SJCRH30 (cell line): ENCODE data around the gene ANKAR. TPM values are rescaled to one million over a fixed set of nuclear protein-coding genes. Genes with fewer than 3 reads are reported as not detected.
A peak's percentile ranks its signal among the peaks of the same experiment; 100 is the strongest.
"Not testable (repeated sequence)": the region's sequence is repeated elsewhere in the genome, so short reads cannot be mapped to it uniquely, and the experiment has no call there.

ENCODE experiments used
- DNase-seq, 2 experiments: peaks; one replicate each; pipeline ENCODE4 v3.0.0-alpha.2; 2015 to 2020
- H3K27ac ChIP-seq: fragments of 250-450 bp; sonication (Bioruptor Pico); 2 replicates; pipeline ENCODE4 v1.5.1; 2020; ENCODE audit warnings: mild to moderate bottlenecking, moderate library complexity
- H3K27me3 ChIP-seq: fragments of 250-450 bp; sonication (Bioruptor Pico); 2 replicates; pipeline ENCODE4 v1.5.1; 2020; ENCODE audit warnings: mild to moderate bottlenecking, moderate library complexity
- H3K36me3 ChIP-seq: fragments of 250-450 bp; sonication (Bioruptor Pico); 2 replicates; pipeline ENCODE4 v1.5.1; 2020; ENCODE audit warnings: mild to moderate bottlenecking, moderate library complexity
- H3K4me1 ChIP-seq: fragments of 250-450 bp; sonication (Bioruptor Pico); 2 replicates; pipeline ENCODE4 v1.5.1; 2020; ENCODE audit warnings: mild to moderate bottlenecking, moderate library complexity
- H3K4me3 ChIP-seq: fragments of 250-450 bp; sonication (Bioruptor Pico); 2 replicates; pipeline ENCODE4 v1.5.1; 2020; ENCODE audit warnings: mild to moderate bottlenecking, moderate library complexity
- H3K9me3 ChIP-seq: fragments of 250-450 bp; sonication (Bioruptor Pico); replicated peaks from 2 replicates; pipeline ENCODE4 v1.5.1; 2020; ENCODE audit warnings: mild to moderate bottlenecking, moderate library complexity
- total RNA-seq: library from RNA; depleted of rRNA; stranded (reverse); fragments of >200 nt; shearing (Covaris generic); gene quantifications from 2 replicates; pipeline ENCODE4 v1.2.3, GENCODE V29; 2014

ANKAR gene
- total RNA-seq, 1 experiment from 2014 or later, result 13.5 TPM

DNA sequence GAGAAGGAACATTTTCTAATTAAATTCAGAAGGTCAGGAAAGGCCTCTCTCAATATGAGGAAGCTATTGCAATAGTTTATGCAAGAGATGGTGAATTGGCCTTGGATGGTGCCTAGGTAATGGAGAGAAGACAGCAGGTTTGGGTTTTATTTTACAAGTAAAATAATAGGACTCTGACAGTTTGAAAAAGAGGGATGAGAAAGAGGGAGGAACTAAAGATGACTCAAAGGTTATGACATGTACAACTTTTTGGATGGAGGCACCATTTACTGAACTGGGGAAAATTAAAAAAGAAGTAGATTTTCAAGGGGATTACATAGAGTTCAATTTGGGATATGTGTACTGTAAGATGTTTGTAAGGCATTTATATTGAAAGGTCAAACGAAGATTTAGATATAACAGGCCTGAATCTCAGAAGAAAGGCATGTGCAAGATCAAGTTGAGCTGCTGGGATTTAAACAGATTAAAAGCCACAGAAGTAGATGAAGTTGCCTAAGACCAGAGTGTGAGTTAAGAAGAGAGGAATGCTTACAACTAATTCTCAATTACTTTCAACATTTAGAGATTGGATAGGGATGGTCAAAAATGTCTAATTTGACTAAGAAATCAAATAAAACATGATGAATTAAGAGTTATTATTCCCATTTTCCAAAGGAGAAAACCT, 25.5 kb upstream of the ANKAR start:
- no peak for DNase-seq
- Histone ChIP-seq H3K27me3 (0 out of 2 replicates have a peak, but pooled peaks cover 7% of the 10 kb centered on the region), H3K4me1 (peaks cover 7% of the 10 kb centered on the region; the same call in 1 of the 2 replicates), H3K27ac (no peak overlapping the region), H3K4me3 (no peak overlapping the region), H3K9me3 (peaks cover 9% of the 10 kb centered on the region), H3K36me3 (no peaks in the 10 kb centered on the region)

DNA sequence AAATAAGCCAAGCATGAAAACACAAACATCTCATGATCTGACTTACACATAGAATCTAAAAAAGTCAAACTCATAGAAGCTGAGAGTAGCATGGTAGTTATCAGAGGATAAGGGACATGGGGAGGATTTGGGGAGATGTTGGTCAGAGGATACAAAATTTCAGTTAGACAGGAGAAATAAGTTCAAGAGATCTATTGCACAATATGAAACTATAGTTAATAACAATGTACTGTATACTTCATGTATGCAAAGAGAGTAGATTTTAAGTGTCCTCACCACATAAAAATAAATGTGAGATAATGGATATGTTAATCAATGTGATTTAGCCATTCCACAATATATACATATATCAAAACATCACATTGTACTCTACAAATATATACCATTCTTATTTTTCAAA, 23.2 kb upstream of the ANKAR start:
- Histone ChIP-seq H3K9me3 (peaks cover 9% of the 10 kb centered on the region), H3K27me3 (no peaks in the 10 kb centered on the region), H3K36me3 (no peaks in the 10 kb centered on the region), H3K4me1 (peaks cover 22% of the 10 kb centered on the region), H3K4me3 (no peak overlapping the region), H3K27ac (no peak overlapping the region)
- DNase-seq, result no peak

DNA sequence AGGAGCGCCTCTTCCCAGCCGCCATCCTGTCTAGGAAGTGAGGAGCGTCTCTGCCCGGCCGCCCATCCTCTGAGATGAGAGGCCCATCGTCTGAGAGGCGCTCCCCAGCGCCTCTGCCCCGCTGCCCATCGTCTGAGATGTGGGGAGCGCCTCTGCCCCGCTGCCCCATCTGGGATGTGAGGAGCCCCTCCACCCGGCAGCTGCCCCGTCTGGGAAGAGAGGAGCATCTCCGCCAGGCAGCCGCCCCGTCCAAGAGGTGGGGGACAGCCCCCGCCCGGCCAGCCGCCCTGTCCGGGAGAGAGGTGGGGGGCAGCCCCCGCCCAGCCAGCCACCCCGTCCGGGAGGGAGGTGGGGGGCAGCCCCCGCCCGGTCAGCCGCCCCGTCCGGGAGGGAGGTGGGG, 21.0 kb upstream of the ANKAR start:
- peaks cover 22% of the 10 kb centered on the region for H3K4me1 ChIP-seq
- H3K9me3 ChIP-seq, H3K36me3 ChIP-seq, H3K27ac ChIP-seq, DNase-seq, H3K27me3 ChIP-seq, H3K4me3 ChIP-seq: not testable (repeated sequence)

DNA sequence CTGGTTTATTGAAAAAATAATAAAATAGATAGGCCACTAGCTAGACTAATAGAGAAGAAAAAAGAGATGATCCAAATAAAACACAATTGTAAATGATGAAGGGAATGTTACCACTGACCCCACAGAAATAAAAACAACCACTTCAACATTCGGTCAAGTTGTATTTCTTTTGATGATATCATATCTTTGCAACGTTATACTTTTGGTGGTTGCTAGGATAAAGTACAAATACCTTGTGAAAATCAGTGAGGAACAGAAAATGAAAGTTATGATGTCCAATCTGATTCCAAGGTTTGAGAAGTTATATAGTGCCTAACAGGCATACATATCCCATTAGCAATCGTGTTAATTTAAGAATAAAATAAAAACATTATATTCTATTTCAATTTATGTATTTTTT, 19.8 kb upstream of the ANKAR start:
- H3K36me3 ChIP-seq, result no peaks in the 10 kb centered on the region
- H3K9me3 ChIP-seq, result peaks cover 9% of the 10 kb centered on the region
- no peak for DNase-seq
- no peak overlapping the region; the same call in 1 of the 2 replicates for H3K27ac ChIP-seq
- no peak overlapping the region for H3K4me3 ChIP-seq
- H3K27me3 ChIP-seq, result no peaks in the 10 kb centered on the region
- H3K4me1 ChIP-seq, result peaks cover 18% of the 10 kb centered on the region

GRCh38 chr2:189657867-189658266, 16.6 kb upstream of the ANKAR start:
- Histone ChIP-seq H3K4me3 (no peak overlapping the region), H3K4me1 (peaks cover 32% of the 10 kb centered on the region), H3K36me3 (no peaks in the 10 kb centered on the region), H3K27me3 (no peaks in the 10 kb centered on the region), H3K27ac (no peak overlapping the region), H3K9me3 (no peaks in the 10 kb centered on the region)
- DNase-seq, result no peak

- peaks cover 32% of the 10 kb centered on the region for H3K4me1 ChIP-seq
- no peaks in the 10 kb centered on the region for H3K9me3 ChIP-seq
- peaks cover 1% of the 10 kb centered on the region; the same call in 1 of the 2 replicates for H3K36me3 ChIP-seq
- H3K27me3 ChIP-seq, result no peaks in the 10 kb centered on the region
- no peak overlapping the region for H3K27ac ChIP-seq
- DNase-seq, result no peak
- H3K4me3 ChIP-seq, result no peak overlapping the region
These were observed 15.9 kb upstream of the ANKAR start for GRCh38 chr2:189658306-189659212.

DNA sequence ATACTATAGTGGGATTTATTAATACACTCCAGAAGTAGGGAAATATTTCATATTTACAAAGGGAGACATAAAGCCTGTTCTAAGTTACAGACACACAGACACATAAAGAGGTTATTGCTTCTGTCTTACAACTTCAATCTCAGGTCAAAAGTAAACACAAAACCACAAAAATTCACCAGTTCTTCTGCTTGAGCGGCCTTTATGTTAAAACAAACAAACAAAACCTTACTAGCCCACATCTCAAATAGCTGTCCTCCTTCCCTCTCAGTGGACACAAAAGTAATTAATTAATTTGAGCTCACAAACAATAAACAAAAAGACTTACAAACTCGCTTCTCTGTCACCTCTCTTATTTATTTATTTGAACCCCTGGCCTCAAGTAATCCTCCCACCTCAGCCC, 14.7 kb upstream of the ANKAR start:
- peak in 1 of 2 experiments; percentile 52 for DNase-seq
- H3K4me1 ChIP-seq, result peaks cover 28% of the 10 kb centered on the region
- H3K9me3 ChIP-seq, result no peaks in the 10 kb centered on the region
- peaks cover 9% of the 10 kb centered on the region; the same call in 1 of the 2 replicates for H3K36me3 ChIP-seq
- no peak overlapping the region for H3K27ac ChIP-seq
- H3K4me3 ChIP-seq, result no peak overlapping the region
- H3K27me3 ChIP-seq, result no peaks in the 10 kb centered on the region

DNA sequence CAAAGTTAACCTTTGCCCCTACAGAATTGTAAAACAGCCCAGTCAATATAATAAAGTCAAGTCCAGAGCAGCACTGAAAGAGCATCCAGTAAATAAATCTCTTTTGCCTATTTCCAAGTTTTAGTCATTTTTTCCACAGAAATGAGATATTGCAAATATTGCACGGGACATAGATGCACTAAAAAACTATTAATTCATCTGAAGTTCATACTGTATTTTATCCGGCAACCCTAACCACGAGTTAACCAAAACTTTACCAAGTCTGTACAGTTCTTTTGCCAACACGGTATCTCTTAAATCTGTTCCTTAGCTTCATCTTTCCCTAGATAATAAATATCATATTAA, 13.7 kb upstream of the ANKAR start:
- H3K36me3 ChIP-seq, result peaks cover 13% of the 10 kb centered on the region; the same call in 1 of the 2 replicates

DNA sequence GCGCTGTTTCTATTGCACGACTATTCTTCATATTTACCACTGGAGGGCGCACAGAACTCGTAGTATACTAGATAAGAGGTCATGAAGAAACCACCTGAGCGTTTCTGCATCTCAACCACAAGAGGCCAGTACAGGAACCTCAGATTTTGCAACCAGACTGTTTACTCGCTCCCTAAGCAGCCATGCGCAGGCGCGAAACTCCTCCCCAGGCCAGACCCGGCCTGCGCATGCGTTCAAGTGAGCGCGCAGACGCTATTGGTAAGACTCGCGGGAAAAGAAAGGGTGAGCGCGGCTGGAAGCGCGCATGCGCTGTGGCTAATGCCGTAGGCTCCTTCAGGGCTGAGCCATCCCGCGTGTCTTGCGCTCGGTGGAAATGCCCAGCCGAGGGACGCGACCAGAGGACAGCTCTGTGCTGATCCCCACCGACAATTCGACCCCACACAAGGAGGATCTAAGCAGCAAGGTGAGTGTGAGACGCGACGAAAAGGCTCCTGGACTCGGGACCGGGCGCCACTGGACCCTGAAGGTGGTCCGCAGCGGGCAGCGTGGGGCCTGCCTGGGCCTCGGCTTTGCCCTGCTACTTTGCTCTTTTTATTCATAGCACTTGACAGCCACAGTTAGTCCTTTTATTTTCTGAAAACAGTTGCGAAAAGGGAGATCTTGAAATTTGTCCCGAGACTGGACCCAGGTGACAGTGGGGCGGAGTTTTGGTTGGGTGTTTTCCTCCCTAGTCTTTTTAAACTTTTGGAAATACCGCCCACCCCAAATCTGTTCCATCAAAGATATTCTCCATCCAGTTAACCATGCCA, 13.1 kb upstream of the ANKAR start, which contains the start of gene ASNSD1:
Gene ASNSD1 (plus strand): TSS at position 312 of the 809 bp plus-strand sequence. CDS start 4,674 bp downstream, outside the sequence.
- Histone ChIP-seq H3K36me3 (peaks cover 19% of the 10 kb centered on the region), H3K4me3 (peak within 1 kb of the TSS; percentile 76), H3K9me3 (no peaks in the 10 kb centered on the region), H3K27me3 (no peaks in the 10 kb centered on the region), H3K27ac (peak within 1 kb of the TSS; percentile 40), H3K4me1 (peaks cover 17% of the 10 kb centered on the region)
- DNase-seq, result peak; percentile 100

More for the DNA sequence above, 13.7 kb upstream of the ANKAR start:
- Histone ChIP-seq H3K4me1 (peaks cover 19% of the 10 kb centered on the region), H3K27ac (no peak overlapping the region), H3K27me3 (no peaks in the 10 kb centered on the region), H3K4me3 (peak overlapping the region; percentile 14), H3K9me3 (no peaks in the 10 kb centered on the region)
- DNase-seq, result no peak

GRCh38 chr2:189661957-189662321, 12.5 kb upstream of the ANKAR start:
- H3K9me3 ChIP-seq, result no peaks in the 10 kb centered on the region
- DNase-seq, result no peak
- peak overlapping the region; percentile 76 for H3K4me3 ChIP-seq
- H3K27ac ChIP-seq, result peak overlapping the region; percentile 40; the same call in 1 of the 2 replicates
- no peaks in the 10 kb centered on the region for H3K27me3 ChIP-seq
- H3K36me3 ChIP-seq, result peaks cover 25% of the 10 kb centered on the region
- H3K4me1 ChIP-seq, result peaks cover 17% of the 10 kb centered on the region

DNA sequence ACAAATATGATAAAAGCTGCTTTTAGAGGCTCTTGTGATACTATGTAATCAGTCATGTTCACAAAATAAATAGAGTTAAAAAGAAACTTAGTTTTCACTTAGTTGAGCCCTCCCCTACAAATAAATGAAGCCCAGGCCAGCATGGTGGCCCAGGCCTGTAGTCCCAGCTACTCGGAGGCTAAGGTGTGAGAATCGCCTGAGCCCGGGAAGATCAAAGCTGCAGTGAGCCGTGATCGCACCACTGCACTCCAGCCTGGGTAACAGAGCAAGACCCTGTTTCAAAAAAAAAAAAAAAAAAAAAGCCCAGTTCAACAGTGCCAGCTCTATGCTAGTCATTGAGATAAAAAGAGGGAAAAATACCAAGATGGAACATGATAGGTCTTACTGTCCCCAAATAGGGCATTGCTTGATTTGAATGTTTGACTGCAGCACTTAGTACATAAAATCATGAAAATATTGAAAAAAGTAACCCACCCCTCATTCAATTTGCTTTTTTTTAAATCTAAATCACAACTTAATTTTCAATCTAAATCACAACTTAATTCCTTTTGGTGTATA, 11.7 kb upstream of the ANKAR start:
- DNase-seq, result no peak
- Histone ChIP-seq H3K9me3 (no peaks in the 10 kb centered on the region), H3K4me3 (peak overlapping the region; percentile 76; the same call in 1 of the 2 replicates), H3K4me1 (peaks cover 17% of the 10 kb centered on the region), H3K27ac (no peak overlapping the region), H3K36me3 (peaks cover 33% of the 10 kb centered on the region), H3K27me3 (no peaks in the 10 kb centered on the region)

GRCh38 chr2:189663319-189663718, 11.2 kb upstream of the ANKAR start:
- not testable (repeated sequence) for H3K9me3 ChIP-seq, H3K4me3 ChIP-seq, DNase-seq, H3K27ac ChIP-seq, H3K27me3 ChIP-seq
- Histone ChIP-seq H3K4me1 (peaks cover 17% of the 10 kb centered on the region), H3K36me3 (peaks cover 39% of the 10 kb centered on the region)

GRCh38 chr2:189669913-189670312, 4.6 kb upstream of the ANKAR start:
- no peak overlapping the region for H3K4me3 ChIP-seq
- H3K36me3 ChIP-seq, result peaks cover 80% of the 10 kb centered on the region
- H3K9me3 ChIP-seq, result no peaks in the 10 kb centered on the region
- H3K4me1 ChIP-seq, result no peaks in the 10 kb centered on the region
- no peaks in the 10 kb centered on the region for H3K27me3 ChIP-seq
- no peak for DNase-seq
- no peak overlapping the region for H3K27ac ChIP-seq

DNA sequence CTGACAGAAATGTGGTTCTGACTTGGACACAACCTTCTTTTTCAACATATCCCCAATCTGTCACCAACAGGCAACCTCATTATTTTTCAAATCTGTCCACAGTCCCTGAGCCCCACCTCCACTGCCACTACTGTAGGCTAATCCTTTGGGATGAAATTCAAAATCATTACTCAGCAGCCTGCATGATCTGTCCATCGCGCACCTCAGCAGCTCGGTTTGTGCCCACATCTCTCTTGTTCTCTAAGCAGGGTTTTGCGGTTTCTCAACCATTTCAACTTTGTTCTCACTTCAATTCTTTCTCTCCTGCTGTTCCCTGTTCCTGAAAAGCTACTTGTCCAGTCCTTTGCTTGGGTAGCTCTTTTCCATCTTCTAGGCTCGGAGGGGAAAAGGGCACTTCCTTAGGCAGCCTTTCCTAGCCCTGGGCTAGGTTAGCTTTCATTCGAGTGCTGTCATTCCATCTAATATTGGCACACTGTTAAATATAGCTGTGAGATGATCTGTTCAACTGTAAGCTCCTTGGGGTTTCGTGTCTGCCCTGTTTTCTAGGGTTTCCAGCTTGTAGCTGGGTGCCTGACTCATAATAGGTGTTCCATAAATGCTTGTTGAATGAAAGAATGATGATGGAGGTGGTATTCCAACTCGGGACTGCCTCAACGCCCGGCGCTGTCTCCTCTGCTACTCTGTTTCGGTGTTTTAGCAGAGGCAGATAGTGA, 653 bp upstream of the ANKAR start:
- DNase-seq, result no peak
- Histone ChIP-seq H3K27ac (no peak overlapping the region), H3K27me3 (no peaks in the 10 kb centered on the region), H3K4me1 (no peaks in the 10 kb centered on the region), H3K4me3 (peak overlapping the region; percentile 61), H3K36me3 (peaks cover 53% of the 10 kb centered on the region), H3K9me3 (peaks cover 11% of the 10 kb centered on the region)
